ENCODE data around the gene MCEMP1.

DNA sequence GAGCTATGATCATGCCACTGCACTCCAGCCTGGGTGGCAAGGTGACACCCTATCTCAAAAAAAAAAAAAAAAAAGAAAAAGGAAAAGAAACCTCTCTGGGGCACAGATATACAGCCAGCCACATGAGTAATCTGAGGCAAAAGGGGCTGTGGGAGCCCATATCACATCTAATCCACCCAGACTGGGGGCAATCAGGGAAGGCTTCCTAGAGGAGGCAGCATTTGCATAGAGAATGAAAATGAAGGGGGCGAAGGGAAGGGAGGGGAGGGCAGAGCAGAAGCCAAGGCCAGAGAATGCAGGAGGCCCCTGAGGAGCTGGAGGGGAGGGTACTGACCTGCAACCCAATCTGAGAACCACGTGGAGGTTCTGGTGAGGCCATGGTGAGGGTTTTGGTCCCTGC is 26.7 kb upstream of the MCEMP1 start:
- TF ChIP-seq EZH2 (IDR thresholded peaks at IDR 0.05; ENCODE audit: borderline replicate concordance) (no peak), EZH2phosphoT487 (IDR thresholded peaks at IDR 0.05; ENCODE audit: low read depth, severe bottlenecking, unreplicated experiment) (no peak)
